Heart left ventricle (tissue), 13 donors: ENCODE measurements around the gene KLHL8.

Experiments used
- CTCF ChIP-seq, 12 donors: fragments of 200-600 bp; sonication (generic) in 4 of 12; IDR thresholded peaks; one replicate each; pipeline versions ENCODE4 v1.5.0 to v1.8.0; 2018 to 2022; ENCODE audit warnings: antibody characterized with exemption in 12 of 12, mild to moderate bottlenecking in 5 of 12
- POLR2A ChIP-seq, 2 donors: fragments of 450-650 bp; IDR thresholded peaks; one replicate each; pipeline ENCODE4 v1.6.1; 2017; ENCODE audit warnings: antibody characterized with exemption in 2 of 2, mild to moderate bottlenecking in 2 of 2, moderate library complexity in 2 of 2
- donor health status: ischemic (EF 13 %, LVEDD 7.1; RV severe dilation, severe dysfunction).
- donor health status: DM: no; HTN: yes; CAD: no.
- donor health status: DM: no; HTN: no; CAD: no.
- donor health status: ischemic (EF 25% LVEDD 6.9; RV normal size, moderate dysfunction).
- donor health status: ischemic (EF 25% LVEDD 5.7; RV mildly dilated, moderate dysfunction).
- donor health status: ischemic (EF 35%, LVEDD 5.7; RV mildly dilated, moderate dysfunction).
- donor health status: nonischemic (EF 11% LVEDD 7.7; RV severe dilation, severe dysfunction).
- donor health status: DM: yes; HTN: yes; CAD: no.
- donor health status: PGD.
- donor health status: ischemic (EF 29% LVEDD 5.4; RV normal size, mild dysfunction).
- donor health status: nonischemic (EF 23%, LVEDD 6.1; RV moderate dilation, normal function).

- no peak for TF ChIP-seq CTCF (IDR thresholded peaks at IDR 0.05)
- no peak for TF ChIP-seq POLR2A (IDR thresholded peaks at IDR 0.05)
These were observed 35.3 kb upstream of the KLHL8 start for GRCh38 chr4:87255755-87256154.
